ENCODE measurements around the gene FBXO5.
A peak's percentile ranks its signal among the peaks of the same experiment; 100 is the strongest.

FBXO5 gene

GRCh38 chr6:152982904-152983636, at the start of gene FBXO5:
TSS of gene FBXO5 (minus strand) at chr6:152983041. CDS start at chr6:152982959, 82 bp downstream.
- Histone ChIP-seq H3K9ac (ENCODE audit: low read length) (peak within 1 kb of the TSS; percentile 90), H3K27ac (ENCODE audit: low read depth, low read length) (peak within 1 kb of the TSS; percentile 92)

GRCh38 chr6:153032255-153032882, 49.5 kb upstream of the FBXO5 start:
- Histone ChIP-seq H3K36me3 (ENCODE audit: insufficient read depth, low read length) (no peaks in the 10 kb centered on the region), H3K9me3 (ENCODE audit: low read length) (no peaks in the 10 kb centered on the region), H3K27ac (ENCODE audit: low read depth, low read length) (no peak overlapping the region), H3K4me3 (ENCODE audit: low read depth in 1 of 2, low read length in 2 of 2) (no peak overlapping the region), H3K9ac (ENCODE audit: low read length) (no peak overlapping the region), H3K4me1 (ENCODE audit: insufficient read depth, low read length) (no peaks in the 10 kb centered on the region), H3K27me3 (ENCODE audit: control insufficient read depth in 1 of 2, insufficient read depth in 2 of 2, low read length in 2 of 2) (no peaks in the 10 kb centered on the region)

More at GRCh38 chr6:152982904-152983636, at the start of gene FBXO5:
- no peaks in the 10 kb centered on the region for H3K36me3 ChIP-seq (ENCODE audit: insufficient read depth, low read length)
- no peaks in the 10 kb centered on the region for H3K27me3 ChIP-seq (ENCODE audit: control insufficient read depth in 1 of 2, insufficient read depth in 2 of 2, low read length in 2 of 2)
- H3K9me3 ChIP-seq (ENCODE audit: low read length), result no peaks in the 10 kb centered on the region
- peak within 1 kb of the TSS; percentile 93 to 96 for H3K4me3 ChIP-seq (ENCODE audit: low read depth in 1 of 2, low read length in 2 of 2)
- H3K4me1 ChIP-seq (ENCODE audit: insufficient read depth, low read length), result peaks cover 21% of the 10 kb centered on the region

GRCh38 chr6:153031335-153031955, 48.6 kb upstream of the FBXO5 start:
- Histone ChIP-seq H3K9me3 (ENCODE audit: low read length) (no peaks in the 10 kb centered on the region), H3K36me3 (ENCODE audit: insufficient read depth, low read length) (no peaks in the 10 kb centered on the region), H3K4me3 (ENCODE audit: low read depth in 1 of 2, low read length in 2 of 2) (no peak overlapping the region), H3K9ac (ENCODE audit: low read length) (no peak overlapping the region), H3K4me1 (ENCODE audit: insufficient read depth, low read length) (no peaks in the 10 kb centered on the region), H3K27ac (ENCODE audit: low read depth, low read length) (no peak overlapping the region), H3K27me3 (ENCODE audit: control insufficient read depth in 1 of 2, insufficient read depth in 2 of 2, low read length in 2 of 2) (no peaks in the 10 kb centered on the region)

- Histone ChIP-seq H3K9ac (ENCODE audit: low read length) (no peak overlapping the region), H3K36me3 (ENCODE audit: insufficient read depth, low read length) (no peaks in the 10 kb centered on the region), H3K27ac (ENCODE audit: low read depth, low read length) (no peak overlapping the region), H3K4me3 (ENCODE audit: low read depth in 1 of 2, low read length in 2 of 2) (no peak overlapping the region), H3K27me3 (ENCODE audit: control insufficient read depth in 1 of 2, insufficient read depth in 2 of 2, low read length in 2 of 2) (no peaks in the 10 kb centered on the region), H3K9me3 (ENCODE audit: low read length) (no peaks in the 10 kb centered on the region), H3K4me1 (ENCODE audit: insufficient read depth, low read length) (no peaks in the 10 kb centered on the region)
Measured at GRCh38 chr6:153028963-153029362, 46.1 kb upstream of the FBXO5 start.

- no peaks in the 10 kb centered on the region for H3K9me3 ChIP-seq (ENCODE audit: low read length)
- H3K4me1 ChIP-seq (ENCODE audit: insufficient read depth, low read length), result no peaks in the 10 kb centered on the region
- no peaks in the 10 kb centered on the region for H3K36me3 ChIP-seq (ENCODE audit: insufficient read depth, low read length)
- H3K9ac ChIP-seq (ENCODE audit: low read length), result no peak overlapping the region
- no peaks in the 10 kb centered on the region for H3K27me3 ChIP-seq (ENCODE audit: control insufficient read depth in 1 of 2, insufficient read depth in 2 of 2, low read length in 2 of 2)
- no peak overlapping the region for H3K4me3 ChIP-seq (ENCODE audit: low read depth in 1 of 2, low read length in 2 of 2)
- no peak overlapping the region for H3K27ac ChIP-seq (ENCODE audit: low read depth, low read length)
Measured at GRCh38 chr6:153028286-153028685, 45.4 kb upstream of the FBXO5 start.

GRCh38 chr6:153027480-153027879, 44.6 kb upstream of the FBXO5 start:
- H3K4me1 ChIP-seq (ENCODE audit: insufficient read depth, low read length), result no peaks in the 10 kb centered on the region
- H3K36me3 ChIP-seq (ENCODE audit: insufficient read depth, low read length), result no peaks in the 10 kb centered on the region
- H3K9me3 ChIP-seq (ENCODE audit: low read length), result no peaks in the 10 kb centered on the region
- H3K27me3 ChIP-seq (ENCODE audit: control insufficient read depth in 1 of 2, insufficient read depth in 2 of 2, low read length in 2 of 2), result no peaks in the 10 kb centered on the region
- H3K4me3 ChIP-seq (ENCODE audit: low read depth in 1 of 2, low read length in 2 of 2), result no peak overlapping the region
- no peak overlapping the region for H3K9ac ChIP-seq (ENCODE audit: low read length)
- no peak overlapping the region for H3K27ac ChIP-seq (ENCODE audit: low read depth, low read length)

- H3K4me3 ChIP-seq (ENCODE audit: low read depth in 1 of 2, low read length in 2 of 2), result no peak overlapping the region
- no peak overlapping the region for H3K27ac ChIP-seq (ENCODE audit: low read depth, low read length)
- no peaks in the 10 kb centered on the region for H3K4me1 ChIP-seq (ENCODE audit: insufficient read depth, low read length)
- no peaks in the 10 kb centered on the region for H3K9me3 ChIP-seq (ENCODE audit: low read length)
- no peaks in the 10 kb centered on the region for H3K27me3 ChIP-seq (ENCODE audit: control insufficient read depth in 1 of 2, insufficient read depth in 2 of 2, low read length in 2 of 2)
- no peak overlapping the region for H3K9ac ChIP-seq (ENCODE audit: low read length)
- H3K36me3 ChIP-seq (ENCODE audit: insufficient read depth, low read length), result no peaks in the 10 kb centered on the region
Measured at GRCh38 chr6:153024709-153025017, 41.8 kb upstream of the FBXO5 start.

- Histone ChIP-seq H3K27me3 (ENCODE audit: control insufficient read depth in 1 of 2, insufficient read depth in 2 of 2, low read length in 2 of 2) (no peaks in the 10 kb centered on the region), H3K9me3 (ENCODE audit: low read length) (no peaks in the 10 kb centered on the region), H3K36me3 (ENCODE audit: insufficient read depth, low read length) (no peaks in the 10 kb centered on the region), H3K9ac (ENCODE audit: low read length) (no peak overlapping the region), H3K4me3 (ENCODE audit: low read depth in 1 of 2, low read length in 2 of 2) (no peak overlapping the region), H3K4me1 (ENCODE audit: insufficient read depth, low read length) (no peaks in the 10 kb centered on the region), H3K27ac (ENCODE audit: low read depth, low read length) (no peak overlapping the region)
Measured at GRCh38 chr6:153023977-153024708, 41.3 kb upstream of the FBXO5 start.

- H3K9me3 ChIP-seq (ENCODE audit: low read length), result no peaks in the 10 kb centered on the region
- no peak overlapping the region for H3K27ac ChIP-seq (ENCODE audit: low read depth, low read length)
- no peak overlapping the region for H3K9ac ChIP-seq (ENCODE audit: low read length)
- H3K4me1 ChIP-seq (ENCODE audit: insufficient read depth, low read length), result no peaks in the 10 kb centered on the region
- no peak overlapping the region for H3K4me3 ChIP-seq (ENCODE audit: low read depth in 1 of 2, low read length in 2 of 2)
- no peaks in the 10 kb centered on the region for H3K36me3 ChIP-seq (ENCODE audit: insufficient read depth, low read length)
- no peaks in the 10 kb centered on the region for H3K27me3 ChIP-seq (ENCODE audit: control insufficient read depth in 1 of 2, insufficient read depth in 2 of 2, low read length in 2 of 2)
Measured at GRCh38 chr6:153018355-153018754, 35.5 kb upstream of the FBXO5 start.

- H3K9me3 ChIP-seq (ENCODE audit: low read length), result no peaks in the 10 kb centered on the region
- no peaks in the 10 kb centered on the region for H3K4me1 ChIP-seq (ENCODE audit: insufficient read depth, low read length)
- H3K9ac ChIP-seq (ENCODE audit: low read length), result no peak overlapping the region
- H3K36me3 ChIP-seq (ENCODE audit: insufficient read depth, low read length), result no peaks in the 10 kb centered on the region
- no peak overlapping the region for H3K4me3 ChIP-seq (ENCODE audit: low read depth in 1 of 2, low read length in 2 of 2)
- H3K27me3 ChIP-seq (ENCODE audit: control insufficient read depth in 1 of 2, insufficient read depth in 2 of 2, low read length in 2 of 2), result no peaks in the 10 kb centered on the region
- H3K27ac ChIP-seq (ENCODE audit: low read depth, low read length), result no peak overlapping the region
Measured at GRCh38 chr6:153016846-153017245, 34.0 kb upstream of the FBXO5 start.

GRCh38 chr6:153015094-153015640, 32.3 kb upstream of the FBXO5 start:
- H3K4me3 ChIP-seq (ENCODE audit: low read depth in 1 of 2, low read length in 2 of 2), result no peak overlapping the region
- no peaks in the 10 kb centered on the region for H3K36me3 ChIP-seq (ENCODE audit: insufficient read depth, low read length)
- no peak overlapping the region for H3K9ac ChIP-seq (ENCODE audit: low read length)
- no peaks in the 10 kb centered on the region for H3K4me1 ChIP-seq (ENCODE audit: insufficient read depth, low read length)
- no peaks in the 10 kb centered on the region for H3K9me3 ChIP-seq (ENCODE audit: low read length)
- H3K27me3 ChIP-seq (ENCODE audit: control insufficient read depth in 1 of 2, insufficient read depth in 2 of 2, low read length in 2 of 2), result no peaks in the 10 kb centered on the region
- H3K27ac ChIP-seq (ENCODE audit: low read depth, low read length), result no peak overlapping the region
